OCI-M2 (cell line): ENCODE results near the gene OR3A2.
"Not testable (repeated sequence)": the region's sequence is repeated elsewhere in the genome, so short reads cannot be mapped to it uniquely, and the experiment has no call there.

Experiments
- DNase-seq: peaks from one replicate; lab custom pipeline; 2025; ENCODE audit not compliant: unreplicated experiment; lab: John Stamatoyannopoulos, UW

Gene OR3A2

GRCh38 chr17:3295632-3296031 is 90.5 kb downstream of the OR3A2 start:
- DNase-seq, result no peak

- DNase-seq, result not testable (repeated sequence)
Measured at GRCh38 chr17:3293548-3293947, 92.6 kb downstream of the OR3A2 start.

- no peak for DNase-seq
Measured at GRCh38 chr17:3282901-3283300, 103.2 kb downstream of the OR3A2 start.

GRCh38 chr17:3276126-3276525 is 110.0 kb downstream of the OR3A2 start:
- no peak for DNase-seq

GRCh38 chr17:3271072-3271848 is 114.8 kb downstream of the OR3A2 start:
- DNase-seq, result no peak

- DNase-seq, result no peak
Measured at GRCh38 chr17:3260600-3260999, 125.5 kb downstream of the OR3A2 start.

- DNase-seq, result no peak
Measured at GRCh38 chr17:3260163-3260562, 125.9 kb downstream of the OR3A2 start.

GRCh38 chr17:3256575-3256974 is 129.5 kb downstream of the OR3A2 start:
- DNase-seq, result no peak

- DNase-seq, result not testable (repeated sequence)
Measured at GRCh38 chr17:3249013-3249412, 137.1 kb downstream of the OR3A2 start.

- DNase-seq, result not testable (repeated sequence)
Measured at GRCh38 chr17:3244841-3245240, 141.3 kb downstream of the OR3A2 start.

- DNase-seq, result not testable (repeated sequence)
Measured at GRCh38 chr17:3241044-3241443, 145.1 kb downstream of the OR3A2 start.

- not testable (repeated sequence) for DNase-seq
Measured at GRCh38 chr17:3238685-3239084, 147.4 kb downstream of the OR3A2 start.

- DNase-seq, result not testable (repeated sequence)
Measured at GRCh38 chr17:3232300-3232699, 153.8 kb downstream of the OR3A2 start.
